Ascending aorta (tissue), 2 donors: ENCODE measurements around the gene ECHDC3. TPM values are rescaled to one million over a fixed set of nuclear protein-coding genes. Genes with fewer than 3 reads are reported as not detected.

ENCODE experiments used
- DNase-seq, 2 donors: peaks; one replicate each; pipeline ENCODE4 v3.0.0-alpha.2; 2019; ENCODE audit warnings: low spot score in 2 of 2
- H3K27ac ChIP-seq, 2 donors: fragments of 200-600 bp; sonication (generic); one replicate each; pipeline ENCODE4 v1.5.1; 2016 to 2017; ENCODE audit warnings: mild to moderate bottlenecking in 1 of 2
- H3K27me3 ChIP-seq: fragments of 200-600 bp; sonication (generic); one replicate; pipeline ENCODE4 v1.5.1; 2017
- H3K36me3 ChIP-seq, 2 donors: fragments of 200-600 bp; sonication (generic); one replicate each; pipeline ENCODE4 v1.5.1; 2016
- H3K4me1 ChIP-seq, 2 donors: fragments of 200-600 bp; sonication (generic); one replicate each; pipeline ENCODE4 v1.5.1; 2016 to 2017; ENCODE audit warnings: mild to moderate bottlenecking in 1 of 2
- H3K4me3 ChIP-seq, 2 donors: fragments of 200-600 bp; sonication (generic); one replicate each; pipeline ENCODE4 v1.5.1; 2016 to 2017; ENCODE audit warnings: mild to moderate bottlenecking in 1 of 2
- H3K9me3 ChIP-seq, 2 donors: fragments of 200-600 bp; sonication (generic); one replicate each; pipeline ENCODE4 v1.5.1; 2016
- intact Hi-C: fragments of 100-400 bp; cut with DNase I; formaldehyde crosslinking; loops from one replicate; pipeline ENCODE4 v1.15.1; 2023
- total RNA-seq: library from RNA; depleted of rRNA; stranded (reverse); fragments of >200 nt; gene quantifications from one replicate; pipeline ENCODE4 v1.1.0, GENCODE V29; 2016
- TF ChIP-seq, protein P1 (sequence below), 3 experiments: fragments of 200-600 bp in 2 of 3; fragments of 450-650 bp in 1 of 3; sonication (generic) in 2 of 3; IDR thresholded peaks; one replicate each; pipeline ENCODE4 v1.5.1; 2016 to 2019; ENCODE audit warnings: antibody characterized with exemption in 3 of 3, mild to moderate bottlenecking in 1 of 3, moderate library complexity in 1 of 3

Gene ECHDC3
- total RNA-seq, 1 donor from 2014 or later, result 12.2 TPM

DNA sequence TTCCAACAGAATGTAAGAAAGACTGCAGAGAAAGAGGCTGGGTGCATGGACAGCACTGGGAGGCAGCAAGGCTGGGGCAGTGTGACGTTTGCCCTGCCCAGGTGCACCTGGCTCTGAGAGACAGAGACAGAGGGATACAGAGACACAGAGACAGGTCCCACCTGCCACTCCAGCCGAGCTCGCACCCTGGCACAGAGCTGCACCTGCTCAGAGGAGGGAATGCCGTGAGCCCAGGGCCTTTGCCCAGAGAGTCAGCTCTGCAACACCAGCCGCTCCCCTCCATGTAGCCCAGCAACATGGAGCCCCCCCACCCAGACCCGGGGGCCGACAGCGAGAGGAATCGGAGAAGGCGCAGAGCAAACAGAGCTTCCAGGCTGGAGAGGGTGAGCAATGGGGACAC, 45.7 kb downstream of the ECHDC3 start:
- Histone ChIP-seq H3K4me3 (no peak overlapping the region), H3K36me3 (no peaks in the 10 kb centered on the region), H3K4me1 (no peaks in the 10 kb centered on the region), H3K27ac (no peak overlapping the region), H3K9me3 (no peaks in the 10 kb centered on the region), H3K27me3 (no peaks in the 10 kb centered on the region)
- TF ChIP-seq, protein P1, sequence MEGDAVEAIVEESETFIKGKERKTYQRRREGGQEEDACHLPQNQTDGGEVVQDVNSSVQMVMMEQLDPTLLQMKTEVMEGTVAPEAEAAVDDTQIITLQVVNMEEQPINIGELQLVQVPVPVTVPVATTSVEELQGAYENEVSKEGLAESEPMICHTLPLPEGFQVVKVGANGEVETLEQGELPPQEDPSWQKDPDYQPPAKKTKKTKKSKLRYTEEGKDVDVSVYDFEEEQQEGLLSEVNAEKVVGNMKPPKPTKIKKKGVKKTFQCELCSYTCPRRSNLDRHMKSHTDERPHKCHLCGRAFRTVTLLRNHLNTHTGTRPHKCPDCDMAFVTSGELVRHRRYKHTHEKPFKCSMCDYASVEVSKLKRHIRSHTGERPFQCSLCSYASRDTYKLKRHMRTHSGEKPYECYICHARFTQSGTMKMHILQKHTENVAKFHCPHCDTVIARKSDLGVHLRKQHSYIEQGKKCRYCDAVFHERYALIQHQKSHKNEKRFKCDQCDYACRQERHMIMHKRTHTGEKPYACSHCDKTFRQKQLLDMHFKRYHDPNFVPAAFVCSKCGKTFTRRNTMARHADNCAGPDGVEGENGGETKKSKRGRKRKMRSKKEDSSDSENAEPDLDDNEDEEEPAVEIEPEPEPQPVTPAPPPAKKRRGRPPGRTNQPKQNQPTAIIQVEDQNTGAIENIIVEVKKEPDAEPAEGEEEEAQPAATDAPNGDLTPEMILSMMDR (IDR thresholded peaks at IDR 0.05), result no peak
- no peak for DNase-seq
- intact Hi-C loops, result no loop called here

DNA sequence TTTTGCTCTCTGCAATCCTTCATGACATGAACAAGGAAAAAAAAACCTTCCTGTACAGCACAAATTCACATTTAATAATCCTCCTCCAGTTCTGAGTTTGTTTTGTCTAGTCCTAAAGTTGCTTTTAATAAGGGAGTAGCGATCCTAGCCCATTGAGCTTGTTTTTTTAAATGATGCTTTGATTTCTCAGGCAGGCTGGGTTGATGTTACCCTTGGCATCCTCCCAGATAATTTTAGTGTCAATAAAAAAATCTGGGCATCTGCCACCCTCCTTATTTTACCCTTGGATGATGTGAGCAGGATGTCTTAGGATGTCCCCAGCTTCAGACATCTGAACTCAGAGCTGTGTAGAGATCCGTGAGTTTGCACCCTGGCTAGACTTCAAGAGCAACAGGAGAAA, 47.1 kb downstream of the ECHDC3 start:
- Histone ChIP-seq H3K27me3 (no peaks in the 10 kb centered on the region), H3K4me1 (no peaks in the 10 kb centered on the region), H3K4me3 (no peak overlapping the region), H3K27ac (no peak overlapping the region), H3K36me3 (no peaks in the 10 kb centered on the region), H3K9me3 (no peaks in the 10 kb centered on the region)
- intact Hi-C loops, result no loop called here
- no peak for DNase-seq
- TF ChIP-seq, protein P1 (IDR thresholded peaks at IDR 0.05), result no peak

DNA sequence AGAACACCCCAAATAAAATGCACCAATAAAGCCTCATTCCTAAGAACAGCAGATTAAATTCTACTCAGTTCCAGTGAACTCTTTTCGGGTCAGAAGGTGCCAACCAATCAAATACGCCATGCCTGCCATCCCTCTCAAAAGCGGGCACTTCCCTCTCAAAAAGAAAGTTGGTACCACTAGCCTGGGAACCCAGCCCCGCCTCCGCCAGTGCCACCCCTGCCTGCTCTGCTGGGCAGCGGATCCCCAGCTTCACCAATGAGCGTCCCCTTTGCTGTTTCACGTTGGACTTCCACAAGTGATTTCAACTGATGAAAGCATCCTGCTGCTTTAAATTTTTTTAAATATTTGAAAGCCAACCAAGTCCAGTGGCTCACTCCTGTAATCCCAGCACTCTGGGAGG, 47.8 kb downstream of the ECHDC3 start:
- TF ChIP-seq, protein P1 (IDR thresholded peaks at IDR 0.05), result no peak
- DNase-seq, result no peak
- H3K4me1 ChIP-seq, result no peaks in the 10 kb centered on the region
- H3K4me3 ChIP-seq, result no peak overlapping the region
- H3K9me3 ChIP-seq, result no peaks in the 10 kb centered on the region
- intact Hi-C loops, result no loop called here
- H3K27ac ChIP-seq, result no peak overlapping the region
- no peaks in the 10 kb centered on the region for H3K27me3 ChIP-seq
- no peaks in the 10 kb centered on the region for H3K36me3 ChIP-seq

DNA sequence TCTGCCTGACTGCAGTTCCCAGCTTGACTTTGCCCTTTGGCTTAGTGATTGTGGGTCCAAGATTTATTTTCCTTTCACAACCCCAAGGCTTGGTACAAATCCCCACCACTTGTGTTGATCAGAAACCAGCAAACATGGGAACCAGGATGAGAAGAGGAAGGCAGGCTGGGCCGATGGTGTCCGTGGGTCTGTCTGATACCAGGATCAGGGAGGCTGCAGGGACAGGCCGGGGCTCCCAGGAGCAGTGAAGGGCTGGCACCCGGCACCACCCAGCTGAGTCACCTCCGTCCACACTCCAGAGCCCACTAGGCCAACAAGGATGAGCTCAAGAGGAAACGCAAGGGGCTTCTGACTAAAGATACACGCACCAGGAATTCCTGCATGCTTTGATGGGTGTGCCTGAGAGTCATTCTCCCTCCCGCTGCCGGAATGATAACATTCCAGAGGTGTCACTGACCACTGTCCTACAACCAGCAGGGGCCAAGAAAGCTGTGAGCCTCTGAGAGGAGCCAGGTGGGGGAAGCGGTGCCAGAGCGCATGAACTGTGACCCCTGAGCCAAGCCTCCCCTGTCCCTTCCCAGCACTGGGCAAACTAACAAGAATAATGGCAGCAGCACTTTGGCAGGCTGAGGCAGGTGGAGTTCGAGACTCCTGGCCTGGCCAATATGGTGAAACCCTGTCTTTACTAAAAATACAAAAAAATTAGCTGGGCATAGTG, 51.7 kb downstream of the ECHDC3 start:
- Histone ChIP-seq H3K4me3 (no peak overlapping the region), H3K27me3 (no peaks in the 10 kb centered on the region), H3K36me3 (no peaks in the 10 kb centered on the region), H3K27ac (no peak overlapping the region), H3K9me3 (no peaks in the 10 kb centered on the region), H3K4me1 (no peaks in the 10 kb centered on the region)
- intact Hi-C loops, result no loop called here
- TF ChIP-seq, protein P1 (IDR thresholded peaks at IDR 0.05), result no peak
- DNase-seq, result no peak

DNA sequence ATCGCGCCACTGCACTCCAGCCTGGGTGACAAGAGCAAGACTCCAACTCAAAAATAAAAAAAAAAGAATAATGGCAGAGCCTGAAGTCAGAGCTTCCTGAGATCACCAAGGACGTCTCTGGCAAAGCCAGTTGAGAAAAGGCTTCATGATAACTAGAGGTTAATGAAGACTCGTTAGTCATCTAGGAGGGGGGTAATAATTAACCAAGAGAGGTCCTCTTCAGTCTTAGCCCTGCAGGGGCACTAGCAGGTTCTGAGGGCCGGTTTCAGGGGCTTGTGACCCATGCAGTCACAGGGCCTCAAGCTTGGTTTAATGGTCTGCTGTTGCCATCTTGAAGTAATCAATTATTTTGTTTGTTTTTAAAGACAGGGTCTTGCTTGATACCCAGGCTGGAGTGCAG, 52.4 kb downstream of the ECHDC3 start:
- H3K4me3 ChIP-seq, result no peak overlapping the region
- H3K4me1 ChIP-seq, result no peaks in the 10 kb centered on the region
- intact Hi-C loops, result no loop called here
- H3K27me3 ChIP-seq, result no peaks in the 10 kb centered on the region
- no peak for DNase-seq
- TF ChIP-seq, protein P1 (IDR thresholded peaks at IDR 0.05), result no peak
- no peaks in the 10 kb centered on the region for H3K9me3 ChIP-seq
- H3K27ac ChIP-seq, result no peak overlapping the region
- H3K36me3 ChIP-seq, result no peaks in the 10 kb centered on the region
